ENCODE results near the gene PHF12.

PHF12 gene

DNA sequence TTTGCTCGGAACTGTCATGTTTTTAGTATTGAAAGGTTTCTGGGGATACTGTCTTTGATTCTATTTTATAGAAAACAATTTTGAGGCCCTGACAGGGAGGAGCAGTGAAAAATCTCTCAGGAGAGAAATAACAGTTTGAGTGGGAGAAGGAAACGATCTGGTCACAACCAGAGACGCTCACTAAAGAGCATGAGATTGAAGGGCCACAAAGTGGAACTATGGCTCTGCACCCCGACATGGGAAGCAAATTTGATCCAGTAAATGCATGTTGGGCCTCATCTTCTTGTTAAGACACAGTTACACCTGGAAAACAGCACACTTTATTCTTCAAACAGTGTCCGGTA, 96.0 kb downstream of the PHF12 start:
- Histone ChIP-seq H3K9ac (ENCODE audit: low read length) (peak overlapping the region; percentile 84), H3K27ac (ENCODE audit: low read length) (peak overlapping the region; percentile 49; the same call in 1 of the 2 replicates), H3K27me3 (ENCODE audit: low read depth, low read length) (no peaks in the 10 kb centered on the region), H3K4me3 (ENCODE audit: low read length) (peak overlapping the region; percentile 92), H3K4me2 (ENCODE audit: low read length) (peak overlapping the region; percentile 96), H3K36me3 (replicated peaks; ENCODE audit: low read depth, low read length) (peaks cover 15% of the 10 kb centered on the region), H4K20me1 (ENCODE audit: insufficient read depth, low read length) (no peaks in the 10 kb centered on the region), H3K79me2 (ENCODE audit: low read length) (peaks cover 18% of the 10 kb centered on the region), H3K4me1 (ENCODE audit: low read length) (peaks cover 20% of the 10 kb centered on the region), H3K9me3 (ENCODE audit: insufficient read depth, low read length) (no peaks in the 10 kb centered on the region), H2AFZ (ENCODE audit: low read depth, low read length) (peak overlapping the region; percentile 98)
- TF ChIP-seq, protein P1, sequence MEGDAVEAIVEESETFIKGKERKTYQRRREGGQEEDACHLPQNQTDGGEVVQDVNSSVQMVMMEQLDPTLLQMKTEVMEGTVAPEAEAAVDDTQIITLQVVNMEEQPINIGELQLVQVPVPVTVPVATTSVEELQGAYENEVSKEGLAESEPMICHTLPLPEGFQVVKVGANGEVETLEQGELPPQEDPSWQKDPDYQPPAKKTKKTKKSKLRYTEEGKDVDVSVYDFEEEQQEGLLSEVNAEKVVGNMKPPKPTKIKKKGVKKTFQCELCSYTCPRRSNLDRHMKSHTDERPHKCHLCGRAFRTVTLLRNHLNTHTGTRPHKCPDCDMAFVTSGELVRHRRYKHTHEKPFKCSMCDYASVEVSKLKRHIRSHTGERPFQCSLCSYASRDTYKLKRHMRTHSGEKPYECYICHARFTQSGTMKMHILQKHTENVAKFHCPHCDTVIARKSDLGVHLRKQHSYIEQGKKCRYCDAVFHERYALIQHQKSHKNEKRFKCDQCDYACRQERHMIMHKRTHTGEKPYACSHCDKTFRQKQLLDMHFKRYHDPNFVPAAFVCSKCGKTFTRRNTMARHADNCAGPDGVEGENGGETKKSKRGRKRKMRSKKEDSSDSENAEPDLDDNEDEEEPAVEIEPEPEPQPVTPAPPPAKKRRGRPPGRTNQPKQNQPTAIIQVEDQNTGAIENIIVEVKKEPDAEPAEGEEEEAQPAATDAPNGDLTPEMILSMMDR (IDR thresholded peaks at IDR 0.05; ENCODE audit: low read depth, low read length) = no peak
- TF ChIP-seq EZH2phosphoT487 (IDR thresholded peaks at IDR 0.05; ENCODE audit: low read depth) = no peak

Data from OCI-LY3 (cell line).